Fibroblast of lung (primary cell): ENCODE measurements around the gene ARFRP1. TPM values are rescaled to one million over a fixed set of nuclear protein-coding genes. Genes with fewer than 3 reads are reported as not detected.

ENCODE experiments used
- DNase-seq, 2 donors: peaks; one replicate each; pipeline versions ENCODE4 v3.0.0 to v3.0.0-alpha.2; 2010; ENCODE audit warnings: low read depth in 2 of 2
- H2AFZ ChIP-seq: 2 replicates; pipeline ENCODE4 v1.5.1; 2012; ENCODE audit warnings: low read length, control low read depth, inconsistent platforms
- H3K27ac ChIP-seq: 2 replicates; pipeline ENCODE4 v1.5.1; 2011; ENCODE audit warnings: low read length, control low read depth; ENCODE audit not compliant: insufficient read depth
- H3K27me3 ChIP-seq: 2 replicates; pipeline ENCODE4 v1.5.1; 2011; ENCODE audit warnings: mild to moderate bottlenecking, low read length; ENCODE audit not compliant: control insufficient read depth, insufficient read depth
- H3K36me3 ChIP-seq: 2 replicates; pipeline ENCODE4 v1.5.1; 2011; ENCODE audit warnings: low read length; ENCODE audit not compliant: control insufficient read depth, insufficient read depth
- H3K4me1 ChIP-seq: 2 replicates; pipeline ENCODE4 v1.5.1; 2011; ENCODE audit warnings: low read length; ENCODE audit not compliant: control insufficient read depth, insufficient read depth; ENCODE audit errors: extremely low read depth
- H3K4me2 ChIP-seq: 2 replicates; pipeline ENCODE4 v1.5.1; 2011; ENCODE audit warnings: low read length, control low read depth; ENCODE audit not compliant: insufficient read depth; ENCODE audit errors: extremely low read depth
- H3K4me3 ChIP-seq, 4 experiments: fragments of 200-600 bp in 1 of 4; sonication (generic) in 1 of 4; replicated peaks in 1 of 4; 2 replicates each; pipeline ENCODE4 v1.5.1; 2011 to 2016; ENCODE audit warnings: low read length in 4 of 4, low read depth in 3 of 4, mild to moderate bottlenecking in 3 of 4, control low read depth in 2 of 4, inconsistent platforms in 1 of 4, mixed read lengths in 1 of 4; ENCODE audit not compliant: insufficient read depth in 1 of 4; ENCODE audit errors: control extremely low read depth in 1 of 4
- H3K79me2 ChIP-seq: 2 replicates; pipeline ENCODE4 v1.5.1; 2012; ENCODE audit warnings: mild to moderate bottlenecking, low read length, inconsistent platforms; ENCODE audit not compliant: control insufficient read depth, insufficient read depth
- H3K9ac ChIP-seq: 2 replicates; pipeline ENCODE4 v1.5.1; 2011; ENCODE audit warnings: mild to moderate bottlenecking, low read length, control low read depth; ENCODE audit not compliant: insufficient read depth
- H3K9me3 ChIP-seq: 2 replicates; pipeline ENCODE4 v1.5.1; 2012; ENCODE audit warnings: low read depth, low read length; ENCODE audit not compliant: control insufficient read depth, insufficient read depth
- H4K20me1 ChIP-seq: 2 replicates; pipeline ENCODE4 v1.5.1; 2011; ENCODE audit warnings: low read length; ENCODE audit not compliant: control insufficient read depth, insufficient read depth; ENCODE audit errors: extremely low read depth
- CTCF ChIP-seq, 2 donors: IDR thresholded peaks in 1 of 2; conservative IDR thresholded peaks in 1 of 2; 1 replicate in 1 of 2; 2 replicates in 1 of 2; pipeline ENCODE4 v1.5.1; 2011 to 2012; ENCODE audit warnings: low read length in 2 of 2, control low read depth in 1 of 2, inconsistent platforms in 1 of 2, low read depth in 1 of 2, mild to moderate bottlenecking in 1 of 2
- EZH2 ChIP-seq: IDR thresholded peaks from 2 replicates; pipeline ENCODE4 v1.5.1; 2012; ENCODE audit warnings: low read length, control low read depth, mild to moderate bottlenecking; ENCODE audit errors: missing control alignments
- polyA plus RNA-seq, 2 donors: library from polyadenylated mRNA; depleted of rRNA in 1 of 2; stranded (reverse) in 1 of 2; unstranded in 1 of 2; fragments of >200 nt; gene quantifications; 2 replicates each; pipeline ENCODE4 v1.2.1, GENCODE V29; 2011 to 2012; ENCODE audit warnings: missing spikeins in 1 of 2
- total RNA-seq: library from RNA; depleted of rRNA; stranded (reverse); fragments of >200 nt; gene quantifications from 2 replicates; pipeline ENCODE4 v1.2.1, GENCODE V29; 2014

The ARFRP1 gene
- total and polyA plus RNA-seq, 2 donors (not counting 1 experiment from before 2014, with no cell fraction given): 34.6 to 35.0 TPM

- no peak overlapping the region for H2AFZ ChIP-seq
- no peak overlapping the region for H3K4me2 ChIP-seq
- peak overlapping the region; percentile 98 for H3K27ac ChIP-seq
- TF ChIP-seq EZH2: no peak
- no peak for TF ChIP-seq CTCF (conservative IDR thresholded peaks at IDR 0.05 in 1 of 2, IDR thresholded peaks at IDR 0.05 in 1 of 2; ENCODE audit: low read depth in 1 of 2, low read length in 2 of 2)
- H3K79me2 ChIP-seq: peaks cover 2% of the 10 kb centered on the region
- peaks cover 35% of the 10 kb centered on the region for H3K4me1 ChIP-seq
- peak; percentile 83 to 84 for DNase-seq
- H3K27me3 ChIP-seq: no peaks in the 10 kb centered on the region
- H3K9ac ChIP-seq: peak overlapping the region; percentile 69
- no peaks in the 10 kb centered on the region for H3K9me3 ChIP-seq
- H3K4me3 ChIP-seq: no peak overlapping the region
- H4K20me1 ChIP-seq: no peaks in the 10 kb centered on the region
- H3K36me3 ChIP-seq: peaks cover 25% of the 10 kb centered on the region
Measured at GRCh38 chr20:63686492-63687321, 21.1 kb downstream of the ARFRP1 start.

DNA sequence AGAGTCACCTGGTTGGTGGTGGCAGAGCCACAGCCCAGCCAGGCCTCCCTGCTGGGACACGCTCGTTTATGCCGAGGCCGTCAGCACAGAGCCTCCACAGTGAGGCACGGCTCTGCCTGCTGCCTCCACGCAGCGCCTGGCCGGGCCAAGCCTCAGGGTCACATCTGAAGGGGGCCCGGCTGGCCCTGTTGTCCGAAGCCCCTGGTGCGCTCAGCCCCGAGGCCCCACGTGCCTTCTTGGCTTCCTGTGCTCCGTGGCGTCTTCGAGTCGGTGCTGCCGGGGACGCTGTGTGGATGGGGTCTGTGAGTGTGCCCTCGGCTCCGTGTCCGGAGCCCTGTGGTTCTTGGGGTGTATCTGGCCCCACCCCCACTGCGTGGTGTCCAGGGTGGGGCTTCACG, 21.7 kb downstream of the ARFRP1 start:
- Histone ChIP-seq H3K79me2 (peaks cover 2% of the 10 kb centered on the region), H3K4me2 (no peak overlapping the region), H3K4me3 (no peak overlapping the region), H3K27ac (peak overlapping the region; percentile 98), H3K9me3 (no peaks in the 10 kb centered on the region), H3K9ac (peak overlapping the region; percentile 69), H3K36me3 (peaks cover 28% of the 10 kb centered on the region), H3K4me1 (peaks cover 36% of the 10 kb centered on the region), H3K27me3 (no peaks in the 10 kb centered on the region), H2AFZ (no peak overlapping the region), H4K20me1 (no peaks in the 10 kb centered on the region)
- no peak for TF ChIP-seq CTCF (conservative IDR thresholded peaks at IDR 0.05 in 1 of 2, IDR thresholded peaks at IDR 0.05 in 1 of 2; ENCODE audit: low read depth in 1 of 2, low read length in 2 of 2)
- TF ChIP-seq EZH2: no peak
- no peak for DNase-seq

DNA sequence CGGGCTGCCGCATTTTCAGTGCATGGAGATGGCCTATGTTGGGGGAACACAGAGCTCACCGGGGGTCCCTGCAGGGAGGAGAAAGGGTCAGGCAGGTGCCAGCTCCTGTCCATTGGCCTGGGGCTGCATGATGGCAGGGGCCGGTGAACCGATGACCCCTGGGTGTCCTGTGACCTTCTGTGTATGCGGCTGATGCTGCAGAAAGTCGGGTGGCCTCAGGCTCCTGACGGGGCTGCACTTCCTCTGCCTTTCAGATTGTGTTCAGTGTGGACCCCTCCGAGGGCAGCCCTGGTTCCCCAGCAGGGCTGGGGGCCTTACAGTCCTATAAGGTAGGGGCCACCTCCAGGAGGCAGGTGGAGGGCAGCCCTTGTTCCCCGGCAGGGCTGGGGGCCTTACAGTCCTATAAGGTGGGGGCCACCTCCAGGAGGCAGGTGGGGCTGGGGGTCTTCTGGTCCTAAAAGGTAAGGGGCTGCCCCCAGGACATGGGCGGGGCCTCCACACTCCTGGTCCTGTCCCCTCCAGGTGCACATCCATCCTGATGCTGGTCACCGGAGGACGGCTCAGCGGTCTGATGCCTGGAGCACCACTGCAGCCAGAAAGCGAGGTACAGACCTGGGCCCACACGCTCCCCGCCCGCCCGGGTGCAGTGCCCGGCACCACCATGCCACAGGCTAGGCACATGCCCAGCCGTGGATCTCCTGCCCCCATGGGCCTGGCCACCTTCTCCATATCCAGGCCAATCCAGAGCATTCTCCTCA, 22.3 kb downstream of the ARFRP1 start:
- peak overlapping the region; percentile 69 for H3K9ac ChIP-seq
- peak overlapping the region; percentile 98 for H3K27ac ChIP-seq

More for the DNA sequence above, 22.3 kb downstream of the ARFRP1 start:
- H3K4me3 ChIP-seq: no peak overlapping the region
- H3K4me1 ChIP-seq: peaks cover 36% of the 10 kb centered on the region
- peaks cover 31% of the 10 kb centered on the region for H3K36me3 ChIP-seq
- H3K4me2 ChIP-seq: no peak overlapping the region
- DNase-seq: no peak
- H3K79me2 ChIP-seq: peaks cover 2% of the 10 kb centered on the region
- no peaks in the 10 kb centered on the region for H3K27me3 ChIP-seq
- no peak overlapping the region for H2AFZ ChIP-seq
- H3K9me3 ChIP-seq: no peaks in the 10 kb centered on the region
- no peaks in the 10 kb centered on the region for H4K20me1 ChIP-seq
- TF ChIP-seq EZH2 (no peak), CTCF (conservative IDR thresholded peaks at IDR 0.05 in 1 of 2, IDR thresholded peaks at IDR 0.05 in 1 of 2; ENCODE audit: low read depth in 1 of 2, low read length in 2 of 2) (no peak)
